ENCODE measurements around the gene PDE3B. TPM values are rescaled to one million over a fixed set of nuclear protein-coding genes. Genes with fewer than 3 reads are reported as not detected.

PDE3B gene
- total and polyA plus RNA-seq, 9 of the 15 experiments (the other 6 are each of a cell fraction or from before 2014, with no cell fraction given), result 2.3 to 22.5 (median 12.2) TPM

- TF ChIP-seq TSHZ1 (CRISPR knock-in tag; IDR thresholded peaks at IDR 0.05), result no peak
- TF ChIP-seq ZBTB9 (CRISPR knock-in tag; IDR thresholded peaks at IDR 0.05), result no peak
- TF ChIP-seq CC2D1A (IDR thresholded peaks at IDR 0.05), result no peak
- TF ChIP-seq KLF13 (tag; IDR thresholded peaks at IDR 0.05; ENCODE audit: borderline replicate concordance, low read depth), result no peak
- no peak for TF ChIP-seq NFRKB (IDR thresholded peaks at IDR 0.05; ENCODE audit: low read depth)
- TF ChIP-seq ZNF449 (CRISPR knock-in tag; IDR thresholded peaks at IDR 0.05), result no peak
- TF ChIP-seq MGA (IDR thresholded peaks at IDR 0.05), result no peak
- TF ChIP-seq PHF21A (IDR thresholded peaks at IDR 0.05; ENCODE audit: borderline replicate concordance, low read depth), result no peak
Observed at GRCh38 chr11:14645985-14646900, 2.6 kb downstream of the PDE3B start (continued).

Measured in K562 (cell line).